Liver (tissue), 9 donors: ENCODE measurements around the gene C22orf42. TPM values are rescaled to one million over a fixed set of nuclear protein-coding genes. Genes with fewer than 3 reads are reported as not detected.

Source experiments
- DNase-seq: peaks from one replicate; pipeline ENCODE4 v3.0.0-alpha.2; 2017; ENCODE audit warnings: low spot score
- H3K27ac ChIP-seq, 2 donors: one replicate each; pipeline ENCODE4 v1.7.0; 2013; ENCODE audit warnings: inconsistent platforms in 2 of 2, low read length in 2 of 2, control low read depth in 1 of 2, low read depth in 1 of 2, mild to moderate bottlenecking in 1 of 2
- H3K27me3 ChIP-seq, 4 donors: one replicate each; pipeline versions ENCODE4 v1.6.1 to v1.7.0; 2013; ENCODE audit warnings: low read length in 3 of 4, inconsistent platforms in 1 of 4, mild to moderate bottlenecking in 1 of 4, moderate library complexity in 1 of 4; ENCODE audit not compliant: control insufficient read depth in 4 of 4, insufficient read depth in 4 of 4
- H3K36me3 ChIP-seq, 4 donors: one replicate each; pipeline versions ENCODE4 v1.6.1 to v1.7.0; 2013; ENCODE audit warnings: low read length in 3 of 4, mild to moderate bottlenecking in 3 of 4, low read depth in 1 of 4, moderate library complexity in 1 of 4; ENCODE audit not compliant: control insufficient read depth in 4 of 4, insufficient read depth in 3 of 4
- H3K4me1 ChIP-seq, 4 donors: one replicate each; pipeline versions ENCODE4 v1.6.1 to v1.7.0; 2013; ENCODE audit warnings: low read length in 3 of 4, mild to moderate bottlenecking in 3 of 4, moderate library complexity in 1 of 4; ENCODE audit not compliant: control insufficient read depth in 4 of 4, insufficient read depth in 4 of 4
- H3K4me3 ChIP-seq, 3 donors: one replicate each; pipeline versions ENCODE4 v1.6.1 to v1.7.0; 2013; ENCODE audit warnings: low read length in 3 of 3, control low read depth in 1 of 3, low read depth in 1 of 3, mild to moderate bottlenecking in 1 of 3
- H3K9ac ChIP-seq, 2 donors: one replicate each; pipeline ENCODE4 v1.7.0; 2013; ENCODE audit warnings: low read length in 2 of 2, mild to moderate bottlenecking in 2 of 2, moderate library complexity in 2 of 2, control low read depth in 1 of 2, low read depth in 1 of 2
- H3K9me3 ChIP-seq, 4 donors: one replicate each; pipeline versions ENCODE4 v1.6.1 to v1.7.0; 2013; ENCODE audit warnings: low read length in 3 of 4; ENCODE audit not compliant: control insufficient read depth in 4 of 4
- GABPA ChIP-seq, 2 donors: IDR thresholded peaks in 1 of 2; conservative IDR thresholded peaks in 1 of 2; 2 replicates each; pipeline ENCODE4 v1.6.1; 2016; ENCODE audit warnings: antibody characterized with exemption in 2 of 2, mild to moderate bottlenecking in 1 of 2, moderate library complexity in 1 of 2
- HNF4G ChIP-seq: IDR thresholded peaks from 2 replicates; pipeline ENCODE4 v1.6.1; 2016; ENCODE audit warnings: antibody characterized with exemption
- NR2F2 ChIP-seq: IDR thresholded peaks from 2 replicates; pipeline ENCODE4 v1.6.1; 2016; ENCODE audit warnings: antibody characterized with exemption
- RXRA ChIP-seq, 2 donors: IDR thresholded peaks; 2 replicates each; pipeline ENCODE4 v1.6.1; 2017 to 2018; ENCODE audit warnings: antibody characterized with exemption in 2 of 2, mild to moderate bottlenecking in 1 of 2
- SP1 ChIP-seq: IDR thresholded peaks from 2 replicates; pipeline ENCODE4 v1.6.1; 2018; ENCODE audit warnings: antibody characterized with exemption, mild to moderate bottlenecking
- TAF1 ChIP-seq: conservative IDR thresholded peaks from 2 replicates; pipeline ENCODE4 v1.6.1; 2016; ENCODE audit warnings: antibody characterized with exemption, mild to moderate bottlenecking
- WGBS: extraction: QIAGEN DNeasy Blood & Tissue Kit; methylation state at CpG from one replicate; pipeline ENCODE4 v1.1.7; 2013; 5-methylcytosine and 5-hydroxymethylcytosine counted together
- polyA plus RNA-seq, 2 donors: library from polyadenylated mRNA; stranded (reverse) in 1 of 2; unstranded in 1 of 2; fragments of 200-250 nt in 1 of 2; fragments of >200 nt in 1 of 2; fragmentation: Nextera tagmentation in 1 of 2; extraction: Ambion mirVana in 1 of 2; gene quantifications; one replicate each; pipeline versions ENCODE4 v1.2.1 to v1.2.3, GENCODE V29; 2013 to 2015
- total RNA-seq, 2 donors: library from RNA; depleted of rRNA; stranded (reverse); fragments of >200 nt; gene quantifications; one replicate each; pipeline ENCODE4 v1.2.3, GENCODE V29; 2014
- TF ChIP-seq, protein P1 (sequence below): IDR thresholded peaks from 2 replicates; pipeline ENCODE4 v1.6.1; 2016; ENCODE audit warnings: antibody characterized with exemption, mild to moderate bottlenecking
- TF ChIP-seq, protein P2 (sequence below): fragments of 150-350 bp; IDR thresholded peaks from 2 replicates; pipeline ENCODE4 v1.5.1; 2017; ENCODE audit warnings: improper control_type of control experiment, low read depth, low read length; ENCODE audit not compliant: missing input control
- TF ChIP-seq, protein P3 (sequence below): IDR thresholded peaks from 2 replicates; pipeline ENCODE4 v1.6.1; 2016; ENCODE audit warnings: antibody characterized with exemption
- TF ChIP-seq, protein P4 (sequence below): IDR thresholded peaks from 2 replicates; pipeline ENCODE4 v1.6.1; 2016; ENCODE audit warnings: antibody characterized with exemption
- donor health status: healthy.
- donor health status: healthy.
- donor health status: healthy.
- donor health status: healthy.
- donor health status: healthy.

C22orf42 gene
- total and polyA plus RNA-seq, 4 donors: not detected

DNA sequence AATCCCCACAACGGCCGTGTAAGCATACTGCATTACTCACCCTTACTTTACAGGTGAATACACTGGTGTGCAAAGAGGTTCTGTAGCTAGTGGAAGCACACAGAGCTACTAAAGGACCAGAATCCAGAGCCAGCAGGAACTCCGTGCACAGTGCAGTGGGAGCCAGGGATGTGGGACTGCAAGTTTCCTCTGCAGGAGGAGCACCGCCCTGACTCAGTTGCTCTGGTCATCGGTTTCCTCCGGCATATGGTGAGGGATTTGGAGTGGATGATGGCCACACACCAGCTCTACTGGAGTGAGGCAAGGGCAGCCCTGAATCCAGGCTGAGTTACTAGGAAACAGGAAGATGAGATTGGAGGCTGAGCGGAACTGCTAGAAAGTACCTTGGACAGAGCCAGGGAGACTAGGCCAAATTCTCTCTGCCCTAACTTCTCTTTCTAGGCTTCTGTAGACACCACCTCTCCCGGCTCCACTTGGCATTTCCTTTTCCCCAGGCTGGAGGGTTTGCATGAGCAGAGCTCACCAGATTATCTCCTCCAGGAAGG is 18.2 kb upstream of the C22orf42 start:
- peaks cover 0 to 14% (median 3%) of the 10 kb centered on the region in 4 donors for H3K27me3 ChIP-seq
- no peak for TF ChIP-seq SP1
- TF ChIP-seq RXRA (IDR thresholded peaks at IDR 0.05): no peak
- H3K9ac ChIP-seq: no peak overlapping the region
- no peak for DNase-seq
- 90% methylated on average over 8 of the region's 8 CpGs for WGBS
- H3K27ac ChIP-seq: no peak overlapping the region
- peaks cover 0 to 5% (median 0%) of the 10 kb centered on the region in 4 donors for H3K9me3 ChIP-seq
- H3K4me3 ChIP-seq: no peak overlapping the region
- peaks cover 2 to 6% (median 4%) of the 10 kb centered on the region in 4 donors for H3K4me1 ChIP-seq
- H3K36me3 ChIP-seq: no peaks in the 10 kb centered on the region

DNA sequence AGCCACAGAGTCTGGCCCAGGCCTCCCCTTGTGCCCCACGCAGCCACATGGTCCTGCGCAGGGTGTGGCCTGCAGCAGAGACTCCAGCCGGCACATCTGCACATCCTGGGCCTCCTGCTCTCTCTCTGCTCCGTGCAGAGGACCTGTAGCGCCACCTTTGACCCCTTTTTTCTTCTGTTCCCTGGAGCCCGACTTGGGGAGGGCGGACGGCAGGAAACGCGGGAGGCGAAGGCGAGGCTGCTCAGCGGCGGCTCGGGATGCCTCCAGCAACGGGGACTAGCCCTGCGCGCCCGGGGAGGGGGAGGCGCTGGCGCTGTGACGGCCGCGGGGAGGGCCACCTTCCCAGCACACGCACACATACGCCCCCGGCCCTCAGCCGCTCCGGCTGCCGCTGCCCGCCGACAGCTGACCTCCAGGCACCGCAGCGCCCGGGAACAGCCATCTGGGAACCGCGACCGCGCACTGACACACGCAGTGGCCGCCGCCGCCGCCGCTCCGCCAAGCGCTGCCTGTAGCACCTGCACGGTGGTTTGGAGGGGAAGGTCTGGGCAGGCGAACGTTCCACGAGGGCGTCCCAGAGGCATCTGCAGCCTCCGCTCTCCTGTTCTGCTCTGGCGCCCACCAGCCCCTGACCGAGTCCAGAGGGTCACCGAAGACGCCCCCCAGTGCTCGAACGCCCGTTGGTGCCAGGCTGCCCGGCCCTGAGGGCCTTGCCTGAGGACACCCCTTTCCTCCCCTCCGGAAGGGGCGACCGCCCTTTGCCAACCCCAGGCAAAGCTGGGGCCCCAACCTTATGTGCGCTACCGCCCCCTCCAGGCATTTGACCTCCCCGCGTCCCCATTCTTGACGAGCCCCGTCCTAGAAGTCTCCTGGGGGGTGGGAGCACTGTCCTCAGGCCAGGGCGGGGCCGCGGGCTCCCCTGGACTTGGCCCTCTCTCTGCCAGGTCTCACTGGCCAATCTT is 16.9 kb upstream of the C22orf42 start:
- TF ChIP-seq SP1 (no peak), TAF1 (no peak), HNF4G (no peak), GABPA (IDR thresholded peaks at IDR 0.05 in 1 of 2, conservative IDR thresholded peaks at IDR 0.05 in 1 of 2) (no peak), NR2F2 (no peak)
- TF ChIP-seq, protein P1, sequence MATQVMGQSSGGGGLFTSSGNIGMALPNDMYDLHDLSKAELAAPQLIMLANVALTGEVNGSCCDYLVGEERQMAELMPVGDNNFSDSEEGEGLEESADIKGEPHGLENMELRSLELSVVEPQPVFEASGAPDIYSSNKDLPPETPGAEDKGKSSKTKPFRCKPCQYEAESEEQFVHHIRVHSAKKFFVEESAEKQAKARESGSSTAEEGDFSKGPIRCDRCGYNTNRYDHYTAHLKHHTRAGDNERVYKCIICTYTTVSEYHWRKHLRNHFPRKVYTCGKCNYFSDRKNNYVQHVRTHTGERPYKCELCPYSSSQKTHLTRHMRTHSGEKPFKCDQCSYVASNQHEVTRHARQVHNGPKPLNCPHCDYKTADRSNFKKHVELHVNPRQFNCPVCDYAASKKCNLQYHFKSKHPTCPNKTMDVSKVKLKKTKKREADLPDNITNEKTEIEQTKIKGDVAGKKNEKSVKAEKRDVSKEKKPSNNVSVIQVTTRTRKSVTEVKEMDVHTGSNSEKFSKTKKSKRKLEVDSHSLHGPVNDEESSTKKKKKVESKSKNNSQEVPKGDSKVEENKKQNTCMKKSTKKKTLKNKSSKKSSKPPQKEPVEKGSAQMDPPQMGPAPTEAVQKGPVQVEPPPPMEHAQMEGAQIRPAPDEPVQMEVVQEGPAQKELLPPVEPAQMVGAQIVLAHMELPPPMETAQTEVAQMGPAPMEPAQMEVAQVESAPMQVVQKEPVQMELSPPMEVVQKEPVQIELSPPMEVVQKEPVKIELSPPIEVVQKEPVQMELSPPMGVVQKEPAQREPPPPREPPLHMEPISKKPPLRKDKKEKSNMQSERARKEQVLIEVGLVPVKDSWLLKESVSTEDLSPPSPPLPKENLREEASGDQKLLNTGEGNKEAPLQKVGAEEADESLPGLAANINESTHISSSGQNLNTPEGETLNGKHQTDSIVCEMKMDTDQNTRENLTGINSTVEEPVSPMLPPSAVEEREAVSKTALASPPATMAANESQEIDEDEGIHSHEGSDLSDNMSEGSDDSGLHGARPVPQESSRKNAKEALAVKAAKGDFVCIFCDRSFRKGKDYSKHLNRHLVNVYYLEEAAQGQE: no peak
- TF ChIP-seq, protein P2, sequence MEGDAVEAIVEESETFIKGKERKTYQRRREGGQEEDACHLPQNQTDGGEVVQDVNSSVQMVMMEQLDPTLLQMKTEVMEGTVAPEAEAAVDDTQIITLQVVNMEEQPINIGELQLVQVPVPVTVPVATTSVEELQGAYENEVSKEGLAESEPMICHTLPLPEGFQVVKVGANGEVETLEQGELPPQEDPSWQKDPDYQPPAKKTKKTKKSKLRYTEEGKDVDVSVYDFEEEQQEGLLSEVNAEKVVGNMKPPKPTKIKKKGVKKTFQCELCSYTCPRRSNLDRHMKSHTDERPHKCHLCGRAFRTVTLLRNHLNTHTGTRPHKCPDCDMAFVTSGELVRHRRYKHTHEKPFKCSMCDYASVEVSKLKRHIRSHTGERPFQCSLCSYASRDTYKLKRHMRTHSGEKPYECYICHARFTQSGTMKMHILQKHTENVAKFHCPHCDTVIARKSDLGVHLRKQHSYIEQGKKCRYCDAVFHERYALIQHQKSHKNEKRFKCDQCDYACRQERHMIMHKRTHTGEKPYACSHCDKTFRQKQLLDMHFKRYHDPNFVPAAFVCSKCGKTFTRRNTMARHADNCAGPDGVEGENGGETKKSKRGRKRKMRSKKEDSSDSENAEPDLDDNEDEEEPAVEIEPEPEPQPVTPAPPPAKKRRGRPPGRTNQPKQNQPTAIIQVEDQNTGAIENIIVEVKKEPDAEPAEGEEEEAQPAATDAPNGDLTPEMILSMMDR: no peak
- TF ChIP-seq, protein P3, sequence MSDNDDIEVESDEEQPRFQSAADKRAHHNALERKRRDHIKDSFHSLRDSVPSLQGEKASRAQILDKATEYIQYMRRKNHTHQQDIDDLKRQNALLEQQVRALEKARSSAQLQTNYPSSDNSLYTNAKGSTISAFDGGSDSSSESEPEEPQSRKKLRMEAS: no peak
- TF ChIP-seq, protein P4, sequence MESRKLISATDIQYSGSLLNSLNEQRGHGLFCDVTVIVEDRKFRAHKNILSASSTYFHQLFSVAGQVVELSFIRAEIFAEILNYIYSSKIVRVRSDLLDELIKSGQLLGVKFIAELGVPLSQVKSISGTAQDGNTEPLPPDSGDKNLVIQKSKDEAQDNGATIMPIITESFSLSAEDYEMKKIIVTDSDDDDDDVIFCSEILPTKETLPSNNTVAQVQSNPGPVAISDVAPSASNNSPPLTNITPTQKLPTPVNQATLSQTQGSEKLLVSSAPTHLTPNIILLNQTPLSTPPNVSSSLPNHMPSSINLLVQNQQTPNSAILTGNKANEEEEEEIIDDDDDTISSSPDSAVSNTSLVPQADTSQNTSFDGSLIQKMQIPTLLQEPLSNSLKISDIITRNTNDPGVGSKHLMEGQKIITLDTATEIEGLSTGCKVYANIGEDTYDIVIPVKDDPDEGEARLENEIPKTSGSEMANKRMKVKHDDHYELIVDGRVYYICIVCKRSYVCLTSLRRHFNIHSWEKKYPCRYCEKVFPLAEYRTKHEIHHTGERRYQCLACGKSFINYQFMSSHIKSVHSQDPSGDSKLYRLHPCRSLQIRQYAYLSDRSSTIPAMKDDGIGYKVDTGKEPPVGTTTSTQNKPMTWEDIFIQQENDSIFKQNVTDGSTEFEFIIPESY: no peak
- Histone ChIP-seq H3K4me1 (peaks cover 2 to 6% (median 4%) of the 10 kb centered on the region in 4 donors), H3K36me3 (no peaks in the 10 kb centered on the region), H3K4me3 (peak overlapping the region in 1 of 3 donors; percentile 12), H3K27me3 (peaks cover 0 to 14% (median 3%) of the 10 kb centered on the region in 4 donors), H3K27ac (no peak overlapping the region), H3K9ac (no peak overlapping the region), H3K9me3 (peaks cover 0 to 5% (median 0%) of the 10 kb centered on the region in 4 donors)
- DNase-seq: no peak
- 7% methylated on average over 73 of the region's 73 CpGs for WGBS
